Mucosa of descending colon (tissue), 3 donors: ENCODE data around the gene MAP10. TPM values are rescaled to one million over a fixed set of nuclear protein-coding genes. Genes with fewer than 3 reads are reported as not detected.

ENCODE experiments used
- ATAC-seq: fragments of 200-7000 bp; cut with Tn5 transposase; one replicate; pipeline ENCODE4 v1.9.1; 2020; ENCODE audit warnings: mild to moderate bottlenecking, moderate library complexity
- DNase-seq, 3 donors: peaks; one replicate each; pipeline ENCODE4 v3.0.0-alpha.2; 2020
- H3K36me3 ChIP-seq: fragments of 200-600 bp; one replicate; pipeline ENCODE4 v1.8.0; 2021; ENCODE audit warnings: low read depth, mild to moderate bottlenecking
- H3K4me1 ChIP-seq: fragments of 200-600 bp; one replicate; pipeline ENCODE4 v1.8.0; 2021; ENCODE audit warnings: low read depth, mild to moderate bottlenecking
- H3K4me3 ChIP-seq: fragments of 200-600 bp; one replicate; pipeline ENCODE4 v1.8.0; 2021; ENCODE audit warnings: mild to moderate bottlenecking
- H3K9me3 ChIP-seq: fragments of 200-600 bp; one replicate; pipeline ENCODE4 v1.8.0; 2021; ENCODE audit warnings: mild to moderate bottlenecking
- intact Hi-C, 2 donors: fragments of 100-400 bp; cut with DNase I in 1 of 2; cut with micrococcal nuclease in 1 of 2; formaldehyde crosslinking; loops; one replicate each; pipeline versions ENCODE4 v1.11.0 to v1.11.1; 2022; cut with DNase I, micrococcal nuclease
- total RNA-seq, 3 donors: library from RNA; stranded (reverse); fragmentation: NEBNext Ultra II Directional in 2 of 3; extraction: Animal tissue kit (Norgen Biotek cat#: 25700) in 2 of 3; gene quantifications; one replicate each; pipeline versions ENCODE4 v1.2.1 to v1.2.4, GENCODE V29; 2021 to 2023
- TF ChIP-seq, protein P1 (sequence below): fragments of 200-600 bp; IDR thresholded peaks from one replicate; pipeline ENCODE4 v1.8.0; 2022; ENCODE audit warnings: antibody characterized with exemption, mild to moderate bottlenecking
- donor health status: DM: no; HTN: no; CAD: no; lungs with moderate emphysema.
- donor health status: DM: no; HTN: no; CAD: no.
- donor health status: DM: no; HTN: yes; CAD: no.

Gene MAP10
- total RNA-seq, 3 donors from 2014 or later: 1.6 to 4.3 (median 2.2) TPM

DNA sequence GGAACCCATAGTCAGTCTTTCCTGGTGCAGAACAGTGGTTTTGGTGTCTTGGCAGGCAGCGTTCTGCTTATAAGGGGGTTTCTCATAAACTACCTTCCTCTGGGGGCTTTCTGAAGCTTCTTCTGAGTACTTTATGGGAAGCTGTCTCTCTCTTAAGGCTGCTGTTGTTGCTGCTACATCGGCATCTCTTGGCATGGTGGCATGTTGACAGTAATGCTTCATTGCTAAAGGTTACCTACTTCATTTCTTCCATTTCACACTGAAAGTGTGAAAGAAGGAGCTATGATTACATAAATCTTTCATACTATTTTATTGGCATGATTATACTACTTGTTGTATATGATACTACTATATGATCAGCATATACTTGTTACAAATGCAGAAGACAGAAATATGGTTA, 6.3 kb upstream of the MAP10 start:
- Histone ChIP-seq H3K4me1 (peaks cover 11% of the 10 kb centered on the region), H3K9me3 (no peaks in the 10 kb centered on the region), H3K4me3 (no peak overlapping the region), H3K36me3 (no peaks in the 10 kb centered on the region)
- intact Hi-C loops: loop anchor here in 1 of 2 donors (10.0 kb wide), 1 partner anchor 164 kb away; the partner anchor contains the start of gene SIPA1L2
- DNase-seq: no peak
- no peak for ATAC-seq
- TF ChIP-seq, protein P1, sequence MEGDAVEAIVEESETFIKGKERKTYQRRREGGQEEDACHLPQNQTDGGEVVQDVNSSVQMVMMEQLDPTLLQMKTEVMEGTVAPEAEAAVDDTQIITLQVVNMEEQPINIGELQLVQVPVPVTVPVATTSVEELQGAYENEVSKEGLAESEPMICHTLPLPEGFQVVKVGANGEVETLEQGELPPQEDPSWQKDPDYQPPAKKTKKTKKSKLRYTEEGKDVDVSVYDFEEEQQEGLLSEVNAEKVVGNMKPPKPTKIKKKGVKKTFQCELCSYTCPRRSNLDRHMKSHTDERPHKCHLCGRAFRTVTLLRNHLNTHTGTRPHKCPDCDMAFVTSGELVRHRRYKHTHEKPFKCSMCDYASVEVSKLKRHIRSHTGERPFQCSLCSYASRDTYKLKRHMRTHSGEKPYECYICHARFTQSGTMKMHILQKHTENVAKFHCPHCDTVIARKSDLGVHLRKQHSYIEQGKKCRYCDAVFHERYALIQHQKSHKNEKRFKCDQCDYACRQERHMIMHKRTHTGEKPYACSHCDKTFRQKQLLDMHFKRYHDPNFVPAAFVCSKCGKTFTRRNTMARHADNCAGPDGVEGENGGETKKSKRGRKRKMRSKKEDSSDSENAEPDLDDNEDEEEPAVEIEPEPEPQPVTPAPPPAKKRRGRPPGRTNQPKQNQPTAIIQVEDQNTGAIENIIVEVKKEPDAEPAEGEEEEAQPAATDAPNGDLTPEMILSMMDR: no peak

DNA sequence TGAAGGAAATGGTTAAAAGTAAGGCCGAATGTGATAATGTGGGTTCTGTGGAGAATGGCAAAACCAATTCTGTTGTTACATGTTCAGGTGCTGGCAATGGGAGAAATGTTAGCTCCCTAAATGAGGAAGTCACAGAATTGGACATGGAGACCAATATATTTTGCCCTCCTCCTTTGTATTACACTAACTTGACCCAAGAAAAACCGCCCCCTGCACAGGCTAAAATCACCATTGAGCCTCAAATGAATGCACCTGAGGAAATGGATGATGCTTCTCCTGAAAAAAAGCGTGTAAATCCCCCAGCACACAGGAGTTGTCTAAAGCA, 932 bp downstream of the MAP10 start:
- TF ChIP-seq, protein P1: no peak
- H3K9me3 ChIP-seq: no peaks in the 10 kb centered on the region
- H3K4me1 ChIP-seq: peaks cover 6% of the 10 kb centered on the region
- H3K36me3 ChIP-seq: no peaks in the 10 kb centered on the region
- ATAC-seq: no peak
- no peak overlapping the region for H3K4me3 ChIP-seq
- DNase-seq: no peak
- intact Hi-C loops: no loop called here

DNA sequence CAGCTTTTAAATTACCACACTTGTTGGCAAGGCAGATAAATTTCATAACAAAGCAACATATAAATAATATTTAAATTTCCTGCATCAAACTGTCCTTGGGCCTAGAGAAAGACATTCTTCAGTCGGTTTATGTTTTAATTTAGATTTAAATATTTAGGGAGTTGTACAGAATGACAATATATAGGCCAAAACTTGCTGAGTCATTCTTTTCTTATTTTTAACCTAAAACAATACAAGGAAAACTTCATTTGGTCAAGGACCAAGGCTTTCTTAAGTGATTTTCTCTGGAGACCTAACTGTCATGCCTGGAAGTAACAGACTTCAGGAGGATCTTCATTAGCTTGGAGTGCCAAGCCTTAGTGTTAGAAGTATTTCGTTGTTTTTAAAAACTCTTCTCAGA, 5.6 kb downstream of the MAP10 start:
- intact Hi-C loops: no loop called here
- no peak for DNase-seq
- Histone ChIP-seq H3K9me3 (no peaks in the 10 kb centered on the region), H3K4me1 (peaks cover 3% of the 10 kb centered on the region), H3K36me3 (no peaks in the 10 kb centered on the region), H3K4me3 (no peak overlapping the region)
- TF ChIP-seq, protein P1: no peak
- no peak for ATAC-seq

DNA sequence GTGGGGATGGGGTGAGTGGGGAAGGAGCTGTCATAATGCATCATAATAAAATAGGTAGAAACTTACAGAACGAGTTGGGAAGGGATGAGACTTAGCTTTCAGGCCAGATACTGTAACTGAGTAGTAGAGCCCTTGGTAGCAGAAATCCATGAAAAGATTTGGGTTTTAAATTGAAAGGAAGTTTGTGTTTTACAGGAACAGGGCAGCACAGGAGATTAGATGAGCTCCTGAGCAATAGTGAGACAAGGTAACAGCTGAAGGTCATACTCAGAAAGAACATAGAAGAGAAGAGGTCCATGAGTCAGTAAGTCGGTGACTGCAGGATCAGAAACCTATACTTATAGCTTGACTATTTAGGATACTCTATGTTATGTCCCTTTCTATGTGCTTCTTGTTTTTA, 7.3 kb downstream of the MAP10 start:
- no peaks in the 10 kb centered on the region for H3K36me3 ChIP-seq
- DNase-seq: no peak
- intact Hi-C loops: no loop called here
- no peaks in the 10 kb centered on the region for H3K4me1 ChIP-seq
- no peak for ATAC-seq
- TF ChIP-seq, protein P1: no peak
- no peak overlapping the region for H3K4me3 ChIP-seq
- H3K9me3 ChIP-seq: no peaks in the 10 kb centered on the region

DNA sequence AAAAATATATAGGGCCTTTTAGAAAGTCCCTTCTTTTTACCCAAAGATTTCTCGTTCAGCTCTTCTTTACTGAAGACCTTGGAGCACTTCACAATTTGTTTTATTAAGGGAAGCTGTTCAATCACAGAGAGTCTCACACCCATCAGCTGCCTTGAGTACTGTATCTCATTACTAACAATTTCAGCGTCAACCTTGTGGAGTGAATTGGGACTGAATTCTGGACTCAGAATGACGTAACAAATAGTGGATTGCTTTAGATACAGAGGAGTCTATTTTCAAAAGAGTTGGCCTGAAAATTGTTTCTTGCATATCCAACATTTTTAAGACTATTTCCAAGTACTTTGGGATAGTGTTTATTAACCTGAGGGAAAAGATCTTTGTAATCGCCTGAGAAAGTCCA, 7.9 kb downstream of the MAP10 start:
- H3K9me3 ChIP-seq: no peaks in the 10 kb centered on the region
- intact Hi-C loops: no loop called here
- DNase-seq (no peak), ATAC-seq (no peak)
- H3K4me1 ChIP-seq: no peaks in the 10 kb centered on the region
- TF ChIP-seq, protein P1: no peak
- H3K4me3 ChIP-seq: no peak overlapping the region
- no peaks in the 10 kb centered on the region for H3K36me3 ChIP-seq

DNA sequence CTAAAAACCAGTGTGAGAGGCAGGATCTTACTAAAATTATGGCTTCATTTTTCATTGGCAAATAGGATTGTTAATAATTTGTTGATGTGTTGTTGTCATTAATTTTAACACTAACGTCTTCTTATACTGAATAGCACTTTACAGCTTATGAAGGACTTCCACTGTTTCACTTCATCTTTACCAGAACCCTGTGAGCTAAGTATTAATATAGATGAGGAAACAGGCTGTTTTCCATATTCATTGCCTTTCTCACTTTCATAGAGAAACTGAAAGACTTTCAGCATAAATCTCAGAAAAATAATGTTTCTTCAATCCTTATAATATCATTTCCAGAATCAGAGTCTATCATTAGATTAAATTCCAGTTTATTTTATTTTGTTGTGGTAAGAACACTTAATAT, 8.5 kb downstream of the MAP10 start:
- DNase-seq (no peak), ATAC-seq (no peak)
- intact Hi-C loops: no loop called here
- TF ChIP-seq, protein P1: no peak
- Histone ChIP-seq H3K4me3 (no peak overlapping the region), H3K9me3 (no peaks in the 10 kb centered on the region), H3K36me3 (no peaks in the 10 kb centered on the region), H3K4me1 (no peaks in the 10 kb centered on the region)
